HG03432 (cell line): ENCODE results near the gene SLC2A5.
"Not testable (repeated sequence)": the region's sequence is repeated elsewhere in the genome, so short reads cannot be mapped to it uniquely, and the experiment has no call there.

Experiments used
- ATAC-seq: cut with Tn5 transposase; IDR thresholded peaks from one replicate; pipeline ENCODE4 v1.9.1; 2021; ENCODE audit warnings: mild to moderate bottlenecking, moderate library complexity; ENCODE audit not compliant: unreplicated experiment

SLC2A5 gene

GRCh38 chr1:9009438-9010370 lies 59.7 kb downstream of the SLC2A5 start:
- ATAC-seq: no peak

- ATAC-seq: no peak
Measured at GRCh38 chr1:9008236-9008635, 61.2 kb downstream of the SLC2A5 start.

GRCh38 chr1:9006956-9007615 lies 62.3 kb downstream of the SLC2A5 start:
- no peak for ATAC-seq

GRCh38 chr1:9005395-9005708 lies 64.1 kb downstream of the SLC2A5 start:
- ATAC-seq: no peak

GRCh38 chr1:9004700-9005394 lies 64.6 kb downstream of the SLC2A5 start:
- no peak for ATAC-seq

- no peak for ATAC-seq
Measured at GRCh38 chr1:9004031-9004699, 65.3 kb downstream of the SLC2A5 start.

- not testable (repeated sequence) for ATAC-seq
Measured at GRCh38 chr1:9002215-9002560, 67.2 kb downstream of the SLC2A5 start.

- ATAC-seq: not testable (repeated sequence)
Measured at GRCh38 chr1:9001534-9002214, 67.8 kb downstream of the SLC2A5 start.

GRCh38 chr1:8993962-8994675 lies 75.3 kb downstream of the SLC2A5 start:
- ATAC-seq: not testable (repeated sequence)

GRCh38 chr1:8992936-8993687 lies 76.3 kb downstream of the SLC2A5 start:
- ATAC-seq: no peak

- ATAC-seq: no peak
Measured at GRCh38 chr1:8989821-8990220, 79.6 kb downstream of the SLC2A5 start.

GRCh38 chr1:8989061-8989460 lies 80.4 kb downstream of the SLC2A5 start:
- no peak for ATAC-seq

- ATAC-seq: no peak
Measured at GRCh38 chr1:8988618-8988967, 80.8 kb downstream of the SLC2A5 start.

GRCh38 chr1:8987881-8988617 lies 81.4 kb downstream of the SLC2A5 start:
- no peak for ATAC-seq

GRCh38 chr1:8986814-8987190 lies 82.6 kb downstream of the SLC2A5 start:
- ATAC-seq: no peak

- no peak for ATAC-seq
Measured at GRCh38 chr1:8985915-8986813, 83.3 kb downstream of the SLC2A5 start.
